Muscle layer of colon (tissue), 2 donors: ENCODE results near the gene FRRS1L.

Experiments used
- H3K27ac ChIP-seq: one replicate; pipeline ENCODE4 v1.7.0; 2013; ENCODE audit warnings: low read depth, mild to moderate bottlenecking, low read length, moderate library complexity
- H3K27me3 ChIP-seq, 2 donors: one replicate each; pipeline ENCODE4 v1.7.0; 2013; ENCODE audit warnings: low read length in 2 of 2, mild to moderate bottlenecking in 2 of 2; ENCODE audit not compliant: insufficient read depth in 2 of 2, control insufficient read depth in 1 of 2
- H3K36me3 ChIP-seq: one replicate; pipeline ENCODE4 v1.7.0; 2013; ENCODE audit warnings: mild to moderate bottlenecking, low read length; ENCODE audit not compliant: insufficient read depth
- H3K4me1 ChIP-seq: one replicate; pipeline ENCODE4 v1.7.0; 2013; ENCODE audit warnings: mild to moderate bottlenecking, low read length; ENCODE audit not compliant: insufficient read depth
- H3K4me3 ChIP-seq, 2 donors: one replicate each; pipeline ENCODE4 v1.7.0; 2013; ENCODE audit warnings: low read length in 2 of 2, low read depth in 1 of 2, mild to moderate bottlenecking in 1 of 2, moderate library complexity in 1 of 2
- H3K9ac ChIP-seq: one replicate; pipeline ENCODE4 v1.7.0; 2013; ENCODE audit warnings: low read length
- H3K9me3 ChIP-seq: one replicate; pipeline ENCODE4 v1.7.0; 2013; ENCODE audit warnings: mild to moderate bottlenecking, low read length
- donor health status: abdominal sarcoma.
- donor health status: Adenocarcinoma of cecum.

Gene FRRS1L

DNA sequence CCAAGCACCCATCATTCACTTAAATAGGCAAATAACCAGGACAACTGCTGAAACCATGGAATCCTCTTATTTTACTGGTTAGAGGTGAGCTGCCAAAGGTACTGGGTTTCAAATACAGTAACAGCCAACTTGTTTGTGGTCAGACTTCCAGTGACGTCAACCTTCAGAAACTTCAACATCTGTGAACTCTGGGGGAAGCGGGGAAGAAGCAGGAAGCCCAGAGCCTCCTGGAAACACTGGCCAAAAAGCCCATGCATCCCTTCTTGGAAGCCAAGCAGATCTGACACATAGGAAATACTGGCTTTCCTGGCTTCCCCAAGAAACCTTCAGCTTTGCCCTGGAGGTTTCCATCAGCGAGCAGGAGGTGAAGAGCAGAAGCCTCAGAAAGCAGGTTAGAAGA is 4.9 kb upstream of the FRRS1L start:
- Histone ChIP-seq H3K9ac (no peak overlapping the region), H3K27ac (no peak overlapping the region), H3K4me3 (no peak overlapping the region), H3K9me3 (no peaks in the 10 kb centered on the region), H3K36me3 (no peaks in the 10 kb centered on the region), H3K4me1 (no peaks in the 10 kb centered on the region), H3K27me3 (peaks cover 0 to 3% of the 10 kb centered on the region in 2 donors)

DNA sequence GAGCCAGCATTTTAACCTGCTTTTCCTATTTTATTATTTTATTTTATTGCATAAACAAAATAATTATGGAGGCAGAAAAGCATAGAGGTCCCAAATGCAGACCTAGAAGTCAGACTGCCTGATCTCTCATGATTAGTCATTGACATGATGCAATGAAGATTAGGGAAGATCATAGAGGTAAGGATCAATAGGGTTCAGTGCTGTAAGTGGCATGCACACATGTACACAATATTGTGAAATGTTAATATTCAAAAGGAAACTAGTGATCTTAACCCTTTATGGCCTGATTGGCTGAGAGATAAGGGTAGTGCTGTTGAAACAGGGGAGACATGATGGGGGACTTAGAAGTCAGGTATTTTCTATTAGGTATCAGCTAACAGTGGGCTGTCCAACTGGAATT is 1.1 kb upstream of the FRRS1L start:
- Histone ChIP-seq H3K9me3 (no peaks in the 10 kb centered on the region), H3K27me3 (peaks cover 0 to 3% of the 10 kb centered on the region in 2 donors), H3K4me3 (no peak overlapping the region), H3K36me3 (no peaks in the 10 kb centered on the region), H3K4me1 (no peaks in the 10 kb centered on the region), H3K27ac (no peak overlapping the region), H3K9ac (no peak overlapping the region)

DNA sequence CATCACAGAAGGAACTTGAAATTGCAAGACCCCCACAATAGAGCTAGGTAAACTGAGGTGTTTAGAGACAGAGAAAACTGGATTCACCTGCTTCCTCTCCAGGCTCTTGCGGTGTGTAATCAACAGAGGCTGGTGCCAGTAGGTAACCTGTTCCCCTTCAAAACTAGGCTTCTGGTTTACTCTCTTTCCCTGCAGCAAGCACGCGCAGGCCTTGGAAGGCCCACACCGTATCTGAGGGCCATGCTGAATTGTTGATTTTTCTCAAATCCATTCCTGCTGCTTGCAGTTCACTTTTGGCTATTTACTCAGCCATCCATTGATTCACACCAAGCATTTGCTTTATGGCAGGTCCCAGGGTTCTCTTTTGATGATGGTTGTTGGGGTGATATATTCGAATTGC is 667 bp upstream of the FRRS1L start:
- Histone ChIP-seq H3K27ac (no peak overlapping the region), H3K4me1 (no peaks in the 10 kb centered on the region), H3K36me3 (no peaks in the 10 kb centered on the region), H3K9me3 (no peaks in the 10 kb centered on the region), H3K4me3 (no peak overlapping the region), H3K9ac (no peak overlapping the region), H3K27me3 (peaks cover 0 to 3% of the 10 kb centered on the region in 2 donors)

DNA sequence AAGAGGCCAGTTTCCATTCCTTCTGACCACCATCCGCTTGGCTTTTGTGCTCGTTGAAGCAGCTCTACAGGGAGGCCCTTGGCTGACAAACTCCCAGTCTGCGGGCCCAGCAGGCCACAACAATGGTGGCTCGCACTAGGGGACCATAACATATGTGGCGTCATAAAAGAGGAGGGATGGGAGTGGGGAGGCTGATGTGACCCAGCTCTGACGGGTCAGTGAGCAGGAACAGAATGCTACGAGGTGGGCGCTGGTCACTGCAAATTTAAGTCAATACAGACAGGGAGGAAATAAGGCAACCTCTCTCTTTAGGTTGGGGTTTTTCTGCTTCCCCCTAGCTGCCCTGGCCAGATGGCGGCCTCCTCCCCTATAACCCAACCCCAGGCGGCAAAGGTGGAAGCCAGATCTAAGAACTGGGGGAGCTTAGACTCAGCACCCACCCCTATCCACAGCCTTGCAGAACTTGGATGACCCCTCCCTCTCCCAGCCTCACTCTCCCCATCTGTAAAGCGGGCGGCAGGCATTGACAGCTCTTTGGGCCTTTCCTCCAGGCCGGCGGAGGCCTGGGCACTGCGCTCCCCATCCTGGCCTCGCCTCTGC is 778 bp downstream of the FRRS1L start:
- H3K9ac ChIP-seq, result no peak overlapping the region
- H3K27me3 ChIP-seq, result peaks cover 0 to 3% of the 10 kb centered on the region in 2 donors
- H3K36me3 ChIP-seq, result no peaks in the 10 kb centered on the region
- H3K4me1 ChIP-seq, result no peaks in the 10 kb centered on the region
- no peak overlapping the region for H3K27ac ChIP-seq
- peak overlapping the region in 1 of 2 donors; percentile 27 for H3K4me3 ChIP-seq
- H3K9me3 ChIP-seq, result no peaks in the 10 kb centered on the region

DNA sequence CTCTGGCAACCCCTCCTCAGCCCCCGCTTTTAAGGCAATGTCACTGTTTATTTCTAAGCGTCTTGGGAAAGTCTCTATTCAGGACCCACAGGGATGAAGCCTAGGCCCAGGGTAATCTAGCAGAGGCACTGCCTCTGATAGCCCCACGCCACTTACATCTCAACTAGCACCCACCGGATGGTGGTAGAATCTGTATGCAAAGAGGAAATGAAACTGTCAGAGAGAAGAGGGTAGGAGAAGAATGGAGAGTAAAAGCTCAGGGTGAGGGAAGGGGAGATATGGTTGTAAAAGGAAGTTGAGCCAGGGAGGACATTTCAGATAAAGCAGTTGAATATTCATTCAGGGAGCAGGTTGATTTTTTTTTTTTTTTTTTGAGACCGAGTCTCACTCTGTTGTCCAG is 3.0 kb downstream of the FRRS1L start:
- H3K27me3 ChIP-seq, result peaks cover 0 to 3% of the 10 kb centered on the region in 2 donors

DNA sequence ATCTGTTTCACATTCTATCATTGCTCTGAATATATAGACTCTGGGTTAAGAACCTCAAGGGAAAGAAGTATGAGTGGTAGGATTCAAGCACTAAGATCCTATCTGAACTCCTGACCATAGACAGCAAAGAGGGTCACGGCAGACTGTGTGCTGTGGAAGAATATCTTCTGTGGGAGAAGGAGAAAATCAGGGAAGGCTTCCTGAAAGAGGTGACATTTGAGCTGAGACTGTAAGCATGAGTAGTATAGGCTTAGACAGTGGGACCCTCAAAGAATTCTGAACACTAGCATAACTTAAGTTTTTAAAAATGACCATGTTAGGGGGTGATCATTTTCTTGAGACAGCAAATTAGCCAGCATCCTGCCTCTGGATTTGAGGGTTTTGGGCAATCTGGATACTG is 3.9 kb downstream of the FRRS1L start:
- no peaks in the 10 kb centered on the region for H3K36me3 ChIP-seq
- H3K4me1 ChIP-seq, result no peaks in the 10 kb centered on the region
- H3K4me3 ChIP-seq, result no peak overlapping the region
- H3K9ac ChIP-seq, result no peak overlapping the region
- H3K9me3 ChIP-seq, result no peaks in the 10 kb centered on the region
- peaks cover 0 to 3% of the 10 kb centered on the region in 2 donors for H3K27me3 ChIP-seq
- no peak overlapping the region for H3K27ac ChIP-seq

More for the DNA sequence above, 3.0 kb downstream of the FRRS1L start:
- Histone ChIP-seq H3K36me3 (no peaks in the 10 kb centered on the region), H3K9me3 (no peaks in the 10 kb centered on the region), H3K4me1 (no peaks in the 10 kb centered on the region), H3K4me3 (no peak overlapping the region), H3K27ac (no peak overlapping the region), H3K9ac (no peak overlapping the region)

DNA sequence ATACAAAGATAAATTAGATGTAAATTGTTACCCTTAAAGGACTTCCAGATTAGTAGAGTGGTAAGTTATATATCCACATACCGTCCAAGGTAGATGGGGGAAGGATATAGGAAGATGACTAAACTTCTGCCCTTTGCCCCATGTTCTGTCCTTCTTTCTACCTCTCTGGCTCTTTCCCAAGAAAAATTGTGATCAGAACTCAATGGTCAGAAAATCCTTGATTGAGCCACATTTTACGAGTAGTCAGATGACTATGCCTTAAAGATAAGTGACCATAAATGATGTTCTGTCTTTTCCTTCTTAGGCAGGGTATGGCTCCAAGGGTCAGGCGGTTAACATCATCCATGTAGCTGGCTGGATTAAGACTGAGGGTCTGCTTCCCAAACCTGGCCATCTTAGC is 4.4 kb downstream of the FRRS1L start:
- peaks cover 0 to 3% of the 10 kb centered on the region in 2 donors for H3K27me3 ChIP-seq
- H3K4me3 ChIP-seq, result no peak overlapping the region
- H3K36me3 ChIP-seq, result no peaks in the 10 kb centered on the region
- no peaks in the 10 kb centered on the region for H3K9me3 ChIP-seq
- H3K27ac ChIP-seq, result no peak overlapping the region
- H3K9ac ChIP-seq, result no peak overlapping the region
- no peaks in the 10 kb centered on the region for H3K4me1 ChIP-seq

DNA sequence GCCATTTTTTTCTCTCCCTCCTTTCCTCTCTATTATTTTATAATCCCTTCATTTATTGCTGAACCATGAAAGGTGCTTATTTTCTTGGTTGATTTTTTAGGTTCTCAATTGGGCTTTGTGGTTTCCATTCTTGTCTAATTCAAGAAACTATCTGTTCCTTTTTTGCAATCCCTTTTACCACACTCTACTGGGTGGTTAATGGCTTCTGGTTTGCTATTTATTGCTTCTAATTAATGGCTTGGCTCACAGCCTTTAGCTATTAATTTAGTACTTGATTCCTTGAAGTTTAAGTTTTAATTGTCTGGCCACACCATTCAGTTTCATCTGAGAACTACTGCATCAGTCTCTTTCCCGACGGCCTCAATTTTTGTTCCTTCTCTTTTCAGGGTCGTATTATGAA is 5.6 kb downstream of the FRRS1L start:
- Histone ChIP-seq H3K4me3 (no peak overlapping the region), H3K27ac (no peak overlapping the region), H3K9ac (no peak overlapping the region), H3K9me3 (no peaks in the 10 kb centered on the region), H3K4me1 (no peaks in the 10 kb centered on the region), H3K27me3 (no peaks in the 10 kb centered on the region), H3K36me3 (no peaks in the 10 kb centered on the region)

DNA sequence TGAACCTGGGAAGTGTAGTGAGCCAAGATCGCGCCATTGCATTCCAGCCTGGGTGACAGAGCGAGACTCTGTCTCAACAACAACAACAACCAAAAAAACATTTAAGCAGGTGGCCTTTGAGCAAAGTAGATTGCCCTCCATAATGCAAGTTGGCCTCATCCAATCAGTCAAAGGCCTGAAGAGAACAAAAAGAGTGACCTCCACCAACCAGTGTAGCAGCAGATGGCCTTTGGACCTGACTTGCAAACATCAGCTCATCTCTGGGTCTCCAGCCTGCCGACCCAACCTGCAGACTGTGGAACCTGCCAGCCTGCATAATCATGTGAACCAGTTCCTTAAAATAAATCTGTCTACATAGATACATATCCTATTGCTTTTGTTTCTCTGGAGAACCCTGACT is 7.5 kb downstream of the FRRS1L start:
- Histone ChIP-seq H3K27ac (no peak overlapping the region), H3K4me3 (no peak overlapping the region), H3K27me3 (no peaks in the 10 kb centered on the region), H3K9ac (no peak overlapping the region), H3K36me3 (no peaks in the 10 kb centered on the region), H3K9me3 (no peaks in the 10 kb centered on the region), H3K4me1 (no peaks in the 10 kb centered on the region)

DNA sequence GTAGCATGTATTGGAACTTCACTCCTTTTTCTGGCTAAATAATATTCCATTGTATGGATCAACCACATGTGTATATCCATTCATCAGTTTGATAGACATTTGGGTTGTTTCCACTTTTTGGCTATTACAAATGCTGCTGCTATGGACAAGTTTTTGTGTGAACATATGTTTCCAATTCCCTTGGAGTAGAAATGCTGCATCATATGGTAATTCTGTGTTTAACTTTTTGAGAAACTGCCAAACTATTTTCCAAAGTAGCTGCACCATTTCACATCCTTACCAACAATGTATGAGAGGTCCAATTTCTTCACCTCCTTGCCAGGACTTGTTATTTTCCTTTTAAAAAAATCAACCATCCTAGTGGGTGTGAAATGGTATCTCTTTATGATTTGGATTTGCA is 8.4 kb downstream of the FRRS1L start:
- Histone ChIP-seq H3K27ac (no peak overlapping the region), H3K9me3 (no peaks in the 10 kb centered on the region), H3K4me1 (no peaks in the 10 kb centered on the region), H3K36me3 (no peaks in the 10 kb centered on the region), H3K9ac (no peak overlapping the region), H3K27me3 (no peaks in the 10 kb centered on the region), H3K4me3 (no peak overlapping the region)

DNA sequence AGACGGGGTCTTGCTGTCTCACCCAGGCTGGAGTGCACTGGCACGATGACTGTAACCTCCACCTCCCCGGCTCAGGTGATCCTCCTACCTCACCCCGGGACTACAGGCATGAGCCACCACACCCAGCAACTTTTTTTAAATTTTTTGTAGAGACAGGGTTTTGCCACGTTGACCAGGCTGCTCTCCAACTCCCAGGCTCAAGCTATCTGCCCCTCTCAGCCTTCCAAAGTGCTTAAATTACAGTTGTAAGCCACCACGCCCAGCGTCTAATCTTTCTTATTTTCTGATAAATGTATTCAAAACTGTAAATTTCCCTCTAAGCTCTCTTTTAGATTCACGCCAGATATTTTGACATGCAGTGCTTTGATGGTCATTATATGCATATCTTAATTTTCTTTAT is 10.3 kb downstream of the FRRS1L start:
- no peaks in the 10 kb centered on the region for H3K36me3 ChIP-seq
- H3K4me3 ChIP-seq, result no peak overlapping the region
- H3K9ac ChIP-seq, result no peak overlapping the region
- H3K27me3 ChIP-seq, result no peaks in the 10 kb centered on the region
- H3K4me1 ChIP-seq, result no peaks in the 10 kb centered on the region
- no peak overlapping the region for H3K27ac ChIP-seq
- H3K9me3 ChIP-seq, result no peaks in the 10 kb centered on the region

DNA sequence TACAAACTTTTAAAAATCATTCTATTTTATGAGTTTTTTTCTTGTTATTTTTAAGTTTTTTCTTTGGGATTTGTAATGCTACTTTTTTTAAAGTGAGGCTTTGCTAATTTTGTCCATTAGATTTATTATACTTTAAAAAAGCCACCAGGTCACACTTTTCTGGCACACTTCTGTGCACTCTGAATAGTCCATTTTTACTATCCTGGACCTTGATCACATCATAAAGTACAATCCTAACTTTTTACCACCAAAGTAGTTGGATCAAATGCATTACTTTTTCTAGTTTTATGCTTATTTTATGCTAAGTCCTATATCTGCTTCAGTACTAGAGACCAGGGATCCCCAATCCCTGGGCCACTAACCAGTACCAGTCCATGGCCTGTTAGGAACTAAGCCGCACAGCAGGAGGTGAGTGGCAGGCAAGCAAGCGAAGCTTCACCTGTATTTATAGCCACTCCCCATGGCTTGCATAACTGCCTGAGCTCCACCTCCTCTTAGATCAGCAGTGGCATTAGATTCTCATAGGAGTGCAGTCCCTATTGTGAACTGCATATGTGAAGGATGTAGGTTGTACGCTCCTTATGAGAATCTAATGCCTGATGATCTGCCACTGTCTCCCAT is 16.0 kb downstream of the FRRS1L start:
- Histone ChIP-seq H3K4me3 (no peak overlapping the region), H3K9ac (no peak overlapping the region), H3K9me3 (no peaks in the 10 kb centered on the region), H3K27ac (no peak overlapping the region), H3K27me3 (no peaks in the 10 kb centered on the region), H3K36me3 (no peaks in the 10 kb centered on the region), H3K4me1 (no peaks in the 10 kb centered on the region)
